Measurements from ENCODE around the gene STK38.

DNA sequence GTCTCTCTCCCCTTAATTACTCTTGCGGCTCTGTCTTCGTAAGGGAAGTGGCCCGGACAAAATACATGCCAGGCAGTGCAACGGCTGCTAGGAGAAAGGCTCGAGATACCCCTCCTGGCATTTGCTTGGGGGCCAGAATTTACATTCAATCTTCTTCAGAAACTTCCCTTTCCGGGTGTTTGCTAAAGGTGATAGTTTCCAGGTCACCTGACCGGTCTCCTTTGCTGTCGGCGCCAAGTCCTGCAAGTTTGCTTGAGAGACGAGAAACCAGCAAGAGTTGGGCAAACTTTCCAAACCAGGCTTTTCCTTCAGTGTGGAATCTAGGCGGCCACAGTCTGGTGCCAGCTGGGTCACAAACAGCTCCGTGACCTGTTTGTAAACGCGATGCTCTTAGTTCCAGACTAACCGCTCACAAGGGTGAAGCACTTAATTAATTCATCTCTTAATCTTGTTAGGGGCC, 46.3 kb upstream of the STK38 start:
- TF ChIP-seq JUND (IDR thresholded peaks at IDR 0.05) (peak in 1 of 2 donors; percentile 32), HNF4A (conservative IDR thresholded peaks at IDR 0.05) (peak in 1 of 2 donors; percentile 34)
- TF ChIP-seq, protein P1, sequence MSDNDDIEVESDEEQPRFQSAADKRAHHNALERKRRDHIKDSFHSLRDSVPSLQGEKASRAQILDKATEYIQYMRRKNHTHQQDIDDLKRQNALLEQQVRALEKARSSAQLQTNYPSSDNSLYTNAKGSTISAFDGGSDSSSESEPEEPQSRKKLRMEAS (IDR thresholded peaks at IDR 0.05): peak; percentile 25
- TF ChIP-seq, protein P2, sequence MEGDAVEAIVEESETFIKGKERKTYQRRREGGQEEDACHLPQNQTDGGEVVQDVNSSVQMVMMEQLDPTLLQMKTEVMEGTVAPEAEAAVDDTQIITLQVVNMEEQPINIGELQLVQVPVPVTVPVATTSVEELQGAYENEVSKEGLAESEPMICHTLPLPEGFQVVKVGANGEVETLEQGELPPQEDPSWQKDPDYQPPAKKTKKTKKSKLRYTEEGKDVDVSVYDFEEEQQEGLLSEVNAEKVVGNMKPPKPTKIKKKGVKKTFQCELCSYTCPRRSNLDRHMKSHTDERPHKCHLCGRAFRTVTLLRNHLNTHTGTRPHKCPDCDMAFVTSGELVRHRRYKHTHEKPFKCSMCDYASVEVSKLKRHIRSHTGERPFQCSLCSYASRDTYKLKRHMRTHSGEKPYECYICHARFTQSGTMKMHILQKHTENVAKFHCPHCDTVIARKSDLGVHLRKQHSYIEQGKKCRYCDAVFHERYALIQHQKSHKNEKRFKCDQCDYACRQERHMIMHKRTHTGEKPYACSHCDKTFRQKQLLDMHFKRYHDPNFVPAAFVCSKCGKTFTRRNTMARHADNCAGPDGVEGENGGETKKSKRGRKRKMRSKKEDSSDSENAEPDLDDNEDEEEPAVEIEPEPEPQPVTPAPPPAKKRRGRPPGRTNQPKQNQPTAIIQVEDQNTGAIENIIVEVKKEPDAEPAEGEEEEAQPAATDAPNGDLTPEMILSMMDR (IDR thresholded peaks at IDR 0.05; ENCODE audit: low read depth, low read length, missing input control): no peak

Measured in liver (tissue), 3 donors.